ENCODE results near the gene SPAG6.

DNA sequence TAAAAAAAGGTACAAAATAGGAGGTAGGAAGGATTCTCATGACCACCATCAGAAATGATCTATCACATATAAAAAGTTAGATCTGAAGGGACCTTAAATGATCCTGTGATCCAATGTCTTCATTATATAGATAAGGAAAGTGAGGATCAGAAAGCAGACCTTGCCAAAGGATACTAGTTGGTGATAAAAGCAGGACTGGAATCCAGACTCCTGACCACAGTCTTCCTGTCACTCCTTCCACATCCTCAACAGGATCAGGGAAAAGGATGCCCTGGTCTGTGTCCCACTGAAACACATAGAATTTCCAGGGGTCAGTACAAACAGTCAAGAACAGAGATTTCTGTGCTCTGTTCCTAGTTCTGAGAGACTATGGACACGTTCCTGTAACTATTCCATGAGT lies 97.2 kb downstream of the SPAG6 start:
- TF ChIP-seq, protein P1, sequence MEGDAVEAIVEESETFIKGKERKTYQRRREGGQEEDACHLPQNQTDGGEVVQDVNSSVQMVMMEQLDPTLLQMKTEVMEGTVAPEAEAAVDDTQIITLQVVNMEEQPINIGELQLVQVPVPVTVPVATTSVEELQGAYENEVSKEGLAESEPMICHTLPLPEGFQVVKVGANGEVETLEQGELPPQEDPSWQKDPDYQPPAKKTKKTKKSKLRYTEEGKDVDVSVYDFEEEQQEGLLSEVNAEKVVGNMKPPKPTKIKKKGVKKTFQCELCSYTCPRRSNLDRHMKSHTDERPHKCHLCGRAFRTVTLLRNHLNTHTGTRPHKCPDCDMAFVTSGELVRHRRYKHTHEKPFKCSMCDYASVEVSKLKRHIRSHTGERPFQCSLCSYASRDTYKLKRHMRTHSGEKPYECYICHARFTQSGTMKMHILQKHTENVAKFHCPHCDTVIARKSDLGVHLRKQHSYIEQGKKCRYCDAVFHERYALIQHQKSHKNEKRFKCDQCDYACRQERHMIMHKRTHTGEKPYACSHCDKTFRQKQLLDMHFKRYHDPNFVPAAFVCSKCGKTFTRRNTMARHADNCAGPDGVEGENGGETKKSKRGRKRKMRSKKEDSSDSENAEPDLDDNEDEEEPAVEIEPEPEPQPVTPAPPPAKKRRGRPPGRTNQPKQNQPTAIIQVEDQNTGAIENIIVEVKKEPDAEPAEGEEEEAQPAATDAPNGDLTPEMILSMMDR (IDR thresholded peaks at IDR 0.05), result no peak
- no peak for TF ChIP-seq POLR2A (IDR thresholded peaks at IDR 0.05)

All from tibial nerve (tissue), 3 donors.